ENCODE results near the gene LRRC32. TPM values are rescaled to one million over a fixed set of nuclear protein-coding genes. Genes with fewer than 3 reads are reported as not detected.

LRRC32 gene
- total RNA-seq, 1 donor from 2014 or later, result 0.77 TPM

DNA sequence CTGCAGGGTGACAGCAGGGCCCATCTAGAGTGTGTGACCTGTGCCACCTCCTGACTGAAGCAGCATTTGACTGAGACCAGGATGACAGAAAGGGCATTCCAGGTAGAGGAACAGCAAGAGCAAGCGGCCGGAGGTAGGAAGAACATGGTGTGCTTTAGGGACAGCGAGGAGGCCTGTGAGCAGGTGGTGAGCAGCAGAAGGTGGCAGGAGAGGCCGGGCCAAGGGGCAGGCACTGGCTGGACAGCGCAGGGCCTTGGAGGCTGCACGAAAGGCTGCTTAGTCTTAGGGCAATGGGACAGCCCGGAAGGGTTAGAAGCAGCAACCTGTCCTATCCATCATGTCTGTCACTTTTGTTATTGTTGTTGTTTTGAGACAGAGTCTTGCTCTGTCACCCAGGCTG is 17.6 kb upstream of the LRRC32 start:
- Mint-ChIP-seq H3K27me3 (ENCODE audit: low read depth) (no peaks in the 10 kb centered on the region), H3K36me3 (ENCODE audit: low read depth) (no peaks in the 10 kb centered on the region), H3K4me3 (no peak overlapping the region), H3K9me3 (no peaks in the 10 kb centered on the region), H3K27ac (ENCODE audit: unreplicated experiment) (no peak overlapping the region), H3K4me1 (peaks cover 20% of the 10 kb centered on the region)
- TF ChIP-seq, protein P1, sequence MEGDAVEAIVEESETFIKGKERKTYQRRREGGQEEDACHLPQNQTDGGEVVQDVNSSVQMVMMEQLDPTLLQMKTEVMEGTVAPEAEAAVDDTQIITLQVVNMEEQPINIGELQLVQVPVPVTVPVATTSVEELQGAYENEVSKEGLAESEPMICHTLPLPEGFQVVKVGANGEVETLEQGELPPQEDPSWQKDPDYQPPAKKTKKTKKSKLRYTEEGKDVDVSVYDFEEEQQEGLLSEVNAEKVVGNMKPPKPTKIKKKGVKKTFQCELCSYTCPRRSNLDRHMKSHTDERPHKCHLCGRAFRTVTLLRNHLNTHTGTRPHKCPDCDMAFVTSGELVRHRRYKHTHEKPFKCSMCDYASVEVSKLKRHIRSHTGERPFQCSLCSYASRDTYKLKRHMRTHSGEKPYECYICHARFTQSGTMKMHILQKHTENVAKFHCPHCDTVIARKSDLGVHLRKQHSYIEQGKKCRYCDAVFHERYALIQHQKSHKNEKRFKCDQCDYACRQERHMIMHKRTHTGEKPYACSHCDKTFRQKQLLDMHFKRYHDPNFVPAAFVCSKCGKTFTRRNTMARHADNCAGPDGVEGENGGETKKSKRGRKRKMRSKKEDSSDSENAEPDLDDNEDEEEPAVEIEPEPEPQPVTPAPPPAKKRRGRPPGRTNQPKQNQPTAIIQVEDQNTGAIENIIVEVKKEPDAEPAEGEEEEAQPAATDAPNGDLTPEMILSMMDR (conservative IDR thresholded peaks at IDR 0.05), result no peak
- DNase-seq (ENCODE audit: low read depth, low spot score), result no peak

DNA sequence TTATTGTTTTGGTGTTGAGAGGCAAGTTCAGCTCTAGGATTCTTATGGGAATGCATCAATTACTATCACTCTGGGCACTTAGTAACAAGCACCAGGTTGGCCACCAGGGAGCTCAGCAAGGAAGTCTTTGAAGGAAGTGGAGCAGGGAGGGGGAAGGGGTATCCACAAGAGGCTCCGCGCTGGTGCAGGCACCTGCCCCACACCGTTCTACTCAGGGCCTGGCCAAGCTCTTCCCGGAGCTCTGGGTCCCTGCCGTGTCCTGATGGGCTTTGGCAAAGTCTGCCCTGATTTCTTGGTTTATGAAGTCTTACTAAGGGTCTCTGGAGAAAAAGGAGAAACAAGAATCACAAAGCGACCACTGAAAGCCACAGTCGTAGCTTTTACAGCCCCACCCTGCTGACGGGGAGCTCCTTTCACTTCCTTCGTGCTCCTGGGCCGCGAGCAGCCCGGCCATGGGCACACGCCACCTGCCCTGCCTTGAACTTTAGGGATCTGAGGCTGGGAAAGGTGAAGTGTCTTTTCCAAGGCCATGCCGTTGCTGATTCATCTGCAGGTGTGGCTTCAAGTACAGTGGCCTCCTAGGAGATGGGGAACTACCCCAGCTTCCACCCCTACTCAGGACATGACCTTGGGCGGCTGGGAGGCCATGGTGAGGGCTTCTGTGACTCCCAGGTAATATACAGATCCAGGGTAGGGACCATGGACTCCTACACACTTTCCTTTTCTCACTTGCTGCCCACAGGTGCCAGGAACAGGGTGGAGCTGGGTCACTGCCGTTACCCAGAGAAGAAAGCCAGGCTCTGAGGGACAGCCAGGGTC is 15.9 kb upstream of the LRRC32 start:
- Mint-ChIP-seq H3K27ac (ENCODE audit: unreplicated experiment) (no peak overlapping the region), H3K27me3 (ENCODE audit: low read depth) (no peaks in the 10 kb centered on the region), H3K9me3 (no peaks in the 10 kb centered on the region), H3K36me3 (ENCODE audit: low read depth) (no peaks in the 10 kb centered on the region), H3K4me3 (no peak overlapping the region), H3K4me1 (peaks cover 20% of the 10 kb centered on the region)
- no peak for DNase-seq (ENCODE audit: low read depth, low spot score)
- TF ChIP-seq, protein P1 (conservative IDR thresholded peaks at IDR 0.05), result no peak

DNA sequence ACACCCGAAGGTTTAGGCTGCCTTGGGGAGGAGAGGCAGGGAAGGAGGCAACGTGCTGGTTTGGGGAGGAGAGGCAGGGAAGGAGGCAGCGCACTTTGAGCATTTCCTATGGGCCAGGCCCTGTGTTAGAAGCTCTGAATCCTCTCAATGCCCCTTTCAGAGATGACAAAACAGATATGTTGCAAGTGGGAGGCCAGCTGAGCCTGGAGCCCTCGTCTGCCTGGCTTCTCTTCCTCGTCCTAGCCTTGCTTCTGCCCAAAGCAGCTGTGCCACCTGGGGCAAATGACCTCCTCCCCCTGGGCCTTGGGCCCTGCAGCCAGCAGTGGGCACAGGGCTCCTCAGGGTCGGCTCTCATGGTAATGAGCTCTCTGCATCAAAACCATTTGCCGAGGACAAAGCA is 15.3 kb upstream of the LRRC32 start:
- no peaks in the 10 kb centered on the region for H3K27me3 Mint-ChIP-seq (ENCODE audit: low read depth)

DNA sequence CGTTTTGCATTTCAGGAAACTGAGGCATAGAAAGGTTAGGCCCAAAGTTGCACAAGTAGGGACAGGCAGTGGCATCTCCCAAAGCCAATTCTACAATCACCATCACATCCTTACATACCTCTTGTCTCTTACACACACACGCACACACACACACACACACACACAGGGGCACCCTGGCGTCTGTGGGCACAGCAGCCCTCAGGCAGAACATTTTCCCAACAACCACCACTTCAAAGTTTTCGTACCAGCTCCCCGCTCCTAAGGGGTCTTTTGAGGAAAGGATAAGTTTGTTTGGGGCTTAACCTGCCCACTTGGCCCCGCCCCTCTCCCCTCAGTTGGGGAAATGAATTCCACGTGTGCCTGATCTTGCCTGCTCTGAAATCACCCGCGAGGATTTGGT is 14.7 kb upstream of the LRRC32 start:
- H3K27ac Mint-ChIP-seq (ENCODE audit: unreplicated experiment), result no peak overlapping the region
- no peak for DNase-seq (ENCODE audit: low read depth, low spot score)
- H3K4me3 Mint-ChIP-seq, result no peak overlapping the region

More for the DNA sequence above, 15.3 kb upstream of the LRRC32 start:
- TF ChIP-seq, protein P1 (conservative IDR thresholded peaks at IDR 0.05), result no peak
- H3K9me3 Mint-ChIP-seq, result no peaks in the 10 kb centered on the region
- DNase-seq (ENCODE audit: low read depth, low spot score), result no peak
- peaks cover 20% of the 10 kb centered on the region for H3K4me1 Mint-ChIP-seq
- no peak overlapping the region for H3K4me3 Mint-ChIP-seq
- H3K36me3 Mint-ChIP-seq (ENCODE audit: low read depth), result no peaks in the 10 kb centered on the region
- no peak overlapping the region for H3K27ac Mint-ChIP-seq (ENCODE audit: unreplicated experiment)

DNA sequence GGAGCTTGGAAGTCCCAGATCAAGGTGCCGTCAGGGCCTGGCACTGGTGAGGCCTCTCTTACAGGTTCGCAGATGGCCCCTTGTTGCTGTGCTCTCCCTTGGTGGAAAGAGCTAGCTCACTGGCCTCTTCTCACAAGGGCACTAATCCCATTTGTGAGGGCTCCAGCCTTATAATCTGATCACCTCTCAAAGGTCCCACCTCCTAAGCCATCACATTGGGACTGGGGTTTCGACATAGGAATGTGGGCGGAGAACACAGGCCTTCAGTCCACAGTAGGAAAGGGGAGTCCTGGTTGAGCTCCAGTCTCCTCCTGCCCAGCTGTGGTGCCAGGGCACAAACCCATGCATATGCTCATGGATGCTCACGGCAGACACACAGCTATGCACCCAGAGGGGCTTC is 14.0 kb upstream of the LRRC32 start:
- TF ChIP-seq, protein P1 (conservative IDR thresholded peaks at IDR 0.05), result no peak
- no peaks in the 10 kb centered on the region for H3K9me3 Mint-ChIP-seq
- no peaks in the 10 kb centered on the region for H3K27me3 Mint-ChIP-seq (ENCODE audit: low read depth)
- no peak overlapping the region for H3K4me3 Mint-ChIP-seq
- DNase-seq (ENCODE audit: low read depth, low spot score), result no peak
- no peaks in the 10 kb centered on the region for H3K36me3 Mint-ChIP-seq (ENCODE audit: low read depth)
- H3K27ac Mint-ChIP-seq (ENCODE audit: unreplicated experiment), result no peak overlapping the region
- peaks cover 18% of the 10 kb centered on the region for H3K4me1 Mint-ChIP-seq

More for the DNA sequence above, 14.7 kb upstream of the LRRC32 start:
- Mint-ChIP-seq H3K4me1 (peaks cover 20% of the 10 kb centered on the region), H3K36me3 (ENCODE audit: low read depth) (no peaks in the 10 kb centered on the region), H3K9me3 (no peaks in the 10 kb centered on the region), H3K27me3 (ENCODE audit: low read depth) (no peaks in the 10 kb centered on the region)
- TF ChIP-seq, protein P1 (conservative IDR thresholded peaks at IDR 0.05), result no peak
